Neural crest cell (in vitro differentiated cells): Measurements from ENCODE around the gene ANKRD55. TPM values are rescaled to one million over a fixed set of nuclear protein-coding genes. Genes with fewer than 3 reads are reported as not detected.

Experiments
- DNase-seq: peaks from one replicate; pipeline ENCODE4 v3.0.0; 2021; ENCODE audit warnings: low read depth, mixed read lengths, low spot score
- H3K27ac Mint-ChIP-seq: one replicate; pipeline ENCODE4 v1.8.0; 2021; ENCODE audit warnings: mild to moderate bottlenecking, mixed read lengths; ENCODE audit not compliant: unreplicated experiment
- H3K27me3 Mint-ChIP-seq: 2 replicates; pipeline ENCODE4 v1.8.0; 2021; ENCODE audit warnings: low read depth, mild to moderate bottlenecking, mixed read lengths
- H3K36me3 Mint-ChIP-seq: 2 replicates; pipeline ENCODE4 v1.8.0; 2021; ENCODE audit warnings: low read depth, mild to moderate bottlenecking, mixed read lengths
- H3K4me1 Mint-ChIP-seq: 2 replicates; pipeline ENCODE4 v1.8.0; 2021; ENCODE audit warnings: mixed read lengths
- H3K4me3 Mint-ChIP-seq: one replicate; pipeline ENCODE4 v1.8.0; 2021; ENCODE audit warnings: mild to moderate bottlenecking, mixed read lengths
- H3K9me3 Mint-ChIP-seq: 2 replicates; pipeline ENCODE4 v1.8.0; 2021; ENCODE audit warnings: mixed read lengths
- total RNA-seq: library from RNA; stranded (reverse); gene quantifications from 2 replicates; pipeline ENCODE4 v1.2.1, GENCODE V29; 2021
- TF ChIP-seq, protein P1 (sequence below): fragments of 200-600 bp; sonication (generic); conservative IDR thresholded peaks from 2 replicates; pipeline ENCODE4 v1.5.0; 2021; ENCODE audit warnings: antibody characterized with exemption, mild to moderate bottlenecking

The ANKRD55 gene
- total RNA-seq, 1 donor from 2014 or later = 0.16 TPM

DNA sequence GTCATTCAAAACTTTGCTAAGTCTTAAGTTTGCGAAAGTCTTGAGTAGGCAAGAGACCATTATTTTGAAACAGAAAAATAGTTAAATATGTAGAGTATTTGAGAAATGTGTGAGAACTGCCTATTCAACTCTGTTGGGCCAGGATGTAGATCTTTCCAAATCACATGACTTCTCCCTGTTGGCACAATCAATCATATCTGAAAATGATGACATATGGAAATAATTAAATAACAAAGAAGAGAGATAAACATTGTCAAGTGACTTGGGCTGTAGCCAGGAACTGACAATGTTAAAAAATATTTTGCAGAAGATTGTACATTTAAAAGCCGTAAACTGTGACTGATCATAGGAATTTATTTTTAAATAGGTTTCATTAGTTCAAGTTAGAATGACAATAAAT, 133.8 kb downstream of the ANKRD55 start:
- Mint-ChIP-seq H3K9me3 (peaks cover 4% of the 10 kb centered on the region), H3K27me3 (no peaks in the 10 kb centered on the region), H3K27ac (no peak overlapping the region), H3K4me3 (no peak overlapping the region), H3K4me1 (no peaks in the 10 kb centered on the region), H3K36me3 (peaks cover 4% of the 10 kb centered on the region)
- DNase-seq = no peak
- TF ChIP-seq, protein P1, sequence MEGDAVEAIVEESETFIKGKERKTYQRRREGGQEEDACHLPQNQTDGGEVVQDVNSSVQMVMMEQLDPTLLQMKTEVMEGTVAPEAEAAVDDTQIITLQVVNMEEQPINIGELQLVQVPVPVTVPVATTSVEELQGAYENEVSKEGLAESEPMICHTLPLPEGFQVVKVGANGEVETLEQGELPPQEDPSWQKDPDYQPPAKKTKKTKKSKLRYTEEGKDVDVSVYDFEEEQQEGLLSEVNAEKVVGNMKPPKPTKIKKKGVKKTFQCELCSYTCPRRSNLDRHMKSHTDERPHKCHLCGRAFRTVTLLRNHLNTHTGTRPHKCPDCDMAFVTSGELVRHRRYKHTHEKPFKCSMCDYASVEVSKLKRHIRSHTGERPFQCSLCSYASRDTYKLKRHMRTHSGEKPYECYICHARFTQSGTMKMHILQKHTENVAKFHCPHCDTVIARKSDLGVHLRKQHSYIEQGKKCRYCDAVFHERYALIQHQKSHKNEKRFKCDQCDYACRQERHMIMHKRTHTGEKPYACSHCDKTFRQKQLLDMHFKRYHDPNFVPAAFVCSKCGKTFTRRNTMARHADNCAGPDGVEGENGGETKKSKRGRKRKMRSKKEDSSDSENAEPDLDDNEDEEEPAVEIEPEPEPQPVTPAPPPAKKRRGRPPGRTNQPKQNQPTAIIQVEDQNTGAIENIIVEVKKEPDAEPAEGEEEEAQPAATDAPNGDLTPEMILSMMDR = no peak

DNA sequence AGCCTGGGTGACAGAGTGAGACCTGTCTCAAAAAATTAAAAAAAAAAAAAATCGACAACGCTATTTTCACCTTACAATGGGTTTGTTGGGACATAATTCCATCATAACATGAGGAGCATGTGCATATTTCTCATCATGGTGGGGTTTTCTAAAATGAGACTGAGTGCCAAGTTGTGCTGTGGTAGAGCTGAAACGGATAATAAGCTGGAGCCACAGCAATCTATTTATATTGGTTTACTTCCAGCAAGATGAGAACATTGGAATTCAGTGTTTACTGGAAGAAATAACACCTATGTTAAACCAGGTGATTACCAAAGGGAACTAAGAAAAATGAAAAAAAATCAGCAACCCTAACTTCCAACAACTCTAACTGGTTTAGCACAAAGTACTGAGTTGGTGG, 136.1 kb downstream of the ANKRD55 start:
- no peak overlapping the region for H3K4me3 Mint-ChIP-seq
- no peak overlapping the region for H3K27ac Mint-ChIP-seq
- DNase-seq = no peak
- H3K36me3 Mint-ChIP-seq = peaks cover 4% of the 10 kb centered on the region
- H3K4me1 Mint-ChIP-seq = no peaks in the 10 kb centered on the region
- H3K9me3 Mint-ChIP-seq = peaks cover 3% of the 10 kb centered on the region
- TF ChIP-seq, protein P1 = no peak
- H3K27me3 Mint-ChIP-seq = no peaks in the 10 kb centered on the region

DNA sequence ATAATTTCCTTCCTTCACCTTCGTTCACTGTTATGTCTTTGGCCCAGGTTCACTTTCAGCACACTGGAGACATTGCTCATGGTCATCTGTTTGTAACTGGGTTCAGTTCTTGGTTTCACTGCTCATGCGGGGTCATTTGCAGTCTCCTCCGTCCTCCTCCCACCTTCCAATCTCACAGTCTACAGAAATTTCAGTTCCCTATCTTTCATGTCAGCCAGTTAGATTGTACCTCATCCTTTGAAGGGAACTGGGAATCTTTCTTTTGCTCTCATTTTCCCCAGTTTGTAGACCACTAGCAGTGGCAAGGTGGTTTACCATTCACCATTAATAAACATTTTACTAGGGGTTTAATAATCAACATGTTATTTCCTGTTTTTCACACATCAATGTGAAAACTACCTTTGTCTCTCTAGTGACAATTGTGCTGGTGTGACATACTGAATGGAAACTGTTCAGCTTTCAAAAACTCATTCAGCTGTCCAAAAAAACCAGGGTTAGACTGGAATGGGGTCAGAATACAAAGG, 137.5 kb downstream of the ANKRD55 start:
- no peak overlapping the region for H3K4me3 Mint-ChIP-seq
- TF ChIP-seq, protein P1 = no peak
- no peak for DNase-seq
- H3K9me3 Mint-ChIP-seq = no peaks in the 10 kb centered on the region
- H3K4me1 Mint-ChIP-seq = no peaks in the 10 kb centered on the region
- no peaks in the 10 kb centered on the region for H3K36me3 Mint-ChIP-seq
- H3K27me3 Mint-ChIP-seq = no peaks in the 10 kb centered on the region
- no peak overlapping the region for H3K27ac Mint-ChIP-seq

DNA sequence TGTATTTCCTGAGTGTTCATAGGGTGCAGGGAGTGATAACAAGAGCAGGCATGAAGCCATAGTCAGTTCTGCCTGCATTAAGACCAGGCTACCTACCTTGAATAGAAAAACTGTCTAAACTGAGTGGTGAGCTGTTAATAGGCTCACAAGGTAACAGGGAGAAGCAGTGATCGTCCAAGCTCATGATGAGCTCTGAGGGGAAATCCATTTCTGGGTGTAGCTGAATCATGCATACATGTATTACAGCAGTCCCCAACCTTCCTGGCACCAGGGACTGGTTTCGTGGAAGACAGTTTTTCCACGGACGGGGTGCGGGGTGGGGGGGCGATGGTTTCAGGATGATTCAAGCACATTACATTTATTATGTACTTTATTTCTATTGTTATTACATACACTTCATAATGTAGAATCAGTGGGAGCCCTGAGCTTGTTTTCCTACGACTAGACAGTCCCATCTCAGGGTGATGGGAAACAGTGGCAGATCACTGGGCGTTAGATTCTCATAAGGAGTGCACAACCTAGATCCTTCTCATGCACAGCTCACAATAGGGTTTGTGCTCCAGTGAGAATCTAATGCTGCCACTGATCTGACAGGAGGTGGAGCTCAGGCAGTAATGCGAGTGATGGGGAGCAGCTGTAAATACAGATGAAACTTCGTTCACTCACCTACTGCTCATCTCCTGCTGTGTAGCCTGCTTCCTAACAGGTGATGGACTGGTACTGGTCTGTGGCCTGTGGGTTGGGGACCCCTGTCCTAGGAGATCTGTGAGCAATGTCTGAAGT, 138.4 kb downstream of the ANKRD55 start:
- Mint-ChIP-seq H3K4me1 (no peaks in the 10 kb centered on the region), H3K27me3 (no peaks in the 10 kb centered on the region), H3K4me3 (no peak overlapping the region), H3K9me3 (no peaks in the 10 kb centered on the region), H3K27ac (no peak overlapping the region), H3K36me3 (no peaks in the 10 kb centered on the region)
- no peak for DNase-seq
- TF ChIP-seq, protein P1 = no peak

DNA sequence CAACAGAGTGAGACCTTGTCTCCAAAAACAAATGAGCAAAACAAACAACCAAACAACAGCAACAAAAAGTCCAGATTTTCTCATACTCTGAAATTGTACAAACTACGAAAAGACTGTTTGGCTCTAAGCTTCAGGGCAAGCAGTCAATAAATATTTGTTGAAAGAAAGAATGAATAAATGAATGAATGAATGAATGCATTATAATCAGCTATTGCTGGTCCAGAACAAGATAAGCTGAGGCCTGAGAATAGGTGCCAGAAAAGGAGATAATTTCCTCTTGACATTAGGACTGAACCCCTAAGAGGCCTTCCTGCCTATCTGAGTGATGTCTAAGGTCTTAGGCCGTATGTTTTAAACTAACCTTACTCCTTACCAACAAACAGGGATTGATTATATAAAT, 139.2 kb downstream of the ANKRD55 start:
- Mint-ChIP-seq H3K27ac (no peak overlapping the region), H3K9me3 (no peaks in the 10 kb centered on the region), H3K36me3 (no peaks in the 10 kb centered on the region), H3K27me3 (no peaks in the 10 kb centered on the region), H3K4me3 (no peak overlapping the region), H3K4me1 (no peaks in the 10 kb centered on the region)
- TF ChIP-seq, protein P1 = no peak
- DNase-seq = no peak
